Occipital lobe (tissue), 2 donors: Measurements from ENCODE around the gene C1orf21. TPM values are rescaled to one million over a fixed set of nuclear protein-coding genes. Genes with fewer than 3 reads are reported as not detected.

Experiments used
- DNase-seq: peaks from one replicate; lab custom pipeline; 2025; lab: John Stamatoyannopoulos, UW
- total RNA-seq: library from RNA; depleted of rRNA; stranded (reverse); fragments of >200 nt; gene quantifications from one replicate; pipeline ENCODE4 v1.2.3, GENCODE V29; 2014

The C1orf21 gene
- total RNA-seq, 1 donor from 2014 or later = 31.7 TPM

DNA sequence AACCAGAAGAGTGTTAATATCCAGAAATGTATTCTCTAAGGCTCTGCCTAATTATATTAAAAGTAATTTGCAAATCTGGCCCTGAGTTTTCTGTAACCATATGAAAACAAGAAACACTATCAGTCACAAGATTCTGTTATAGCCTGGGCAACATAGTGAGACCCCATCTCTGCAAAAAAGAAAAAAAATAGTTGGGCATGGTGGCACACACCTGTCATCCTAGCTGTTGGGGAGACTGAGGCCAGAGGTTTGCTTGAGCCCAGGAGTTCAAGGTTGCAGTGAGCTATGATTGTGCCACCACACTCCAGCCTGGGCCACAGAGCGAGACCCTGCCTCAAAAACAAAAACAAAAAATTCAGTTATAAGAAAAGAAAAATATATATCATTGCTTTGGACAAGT is 25.6 kb downstream of the C1orf21 start:
- DNase-seq = no peak

DNA sequence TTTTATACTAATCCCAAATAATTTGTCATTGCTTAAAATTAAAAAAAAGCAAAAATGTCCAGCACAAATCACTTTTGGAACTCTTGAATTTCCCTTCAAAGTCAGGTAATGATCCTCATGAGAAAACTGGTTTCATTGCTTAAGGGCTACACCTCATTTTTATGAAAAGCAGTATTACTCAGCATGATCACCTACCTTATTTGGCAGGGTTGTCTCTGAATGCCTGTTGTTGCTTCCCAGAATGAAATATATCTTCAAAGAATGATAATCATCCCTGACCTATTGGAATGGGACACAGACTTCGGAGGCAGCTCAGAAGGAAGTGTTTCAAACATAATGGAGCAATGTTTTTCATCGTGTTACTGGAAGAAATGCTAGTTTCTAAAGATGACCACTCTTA is 29.7 kb downstream of the C1orf21 start:
- no peak for DNase-seq

DNA sequence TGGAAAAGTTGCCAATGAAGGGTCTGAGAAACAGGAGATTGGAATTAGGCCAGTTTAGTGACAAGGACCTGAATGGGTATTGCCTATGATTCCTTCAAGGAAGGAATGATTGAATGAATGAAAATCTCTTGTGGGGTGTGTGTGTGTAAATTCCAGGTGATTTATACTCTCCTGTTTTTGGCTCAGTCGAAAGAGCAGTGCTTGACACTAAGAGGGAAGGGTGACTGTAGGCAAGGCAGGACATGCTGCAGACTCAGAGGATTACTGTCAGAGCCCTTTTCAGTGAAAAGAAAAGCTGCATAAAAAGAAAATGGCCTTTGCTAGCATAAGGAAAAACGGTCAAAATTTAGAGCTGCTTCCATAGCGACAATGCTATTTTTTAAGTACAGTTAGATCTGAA is 30.1 kb downstream of the C1orf21 start:
- DNase-seq = no peak

DNA sequence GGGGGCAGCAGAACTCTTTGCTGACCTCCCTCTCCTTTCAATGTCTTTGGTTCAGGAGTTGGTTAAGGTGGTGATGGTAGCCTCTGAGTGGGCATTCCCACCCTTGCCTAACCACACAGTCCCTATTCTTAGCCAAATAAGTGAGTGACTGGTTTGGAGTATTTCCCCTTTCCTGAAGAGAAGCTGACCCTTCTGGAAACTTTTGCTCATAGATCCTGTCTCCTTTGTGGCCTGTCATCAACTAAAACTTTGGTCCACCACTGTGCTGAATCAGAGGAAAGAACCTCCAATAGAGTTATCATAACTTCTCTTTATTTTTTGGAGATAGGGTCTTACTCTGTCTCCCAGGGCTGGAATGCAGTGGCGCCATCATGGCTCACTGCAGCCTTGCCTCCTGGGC is 31.1 kb downstream of the C1orf21 start:
- DNase-seq = no peak

DNA sequence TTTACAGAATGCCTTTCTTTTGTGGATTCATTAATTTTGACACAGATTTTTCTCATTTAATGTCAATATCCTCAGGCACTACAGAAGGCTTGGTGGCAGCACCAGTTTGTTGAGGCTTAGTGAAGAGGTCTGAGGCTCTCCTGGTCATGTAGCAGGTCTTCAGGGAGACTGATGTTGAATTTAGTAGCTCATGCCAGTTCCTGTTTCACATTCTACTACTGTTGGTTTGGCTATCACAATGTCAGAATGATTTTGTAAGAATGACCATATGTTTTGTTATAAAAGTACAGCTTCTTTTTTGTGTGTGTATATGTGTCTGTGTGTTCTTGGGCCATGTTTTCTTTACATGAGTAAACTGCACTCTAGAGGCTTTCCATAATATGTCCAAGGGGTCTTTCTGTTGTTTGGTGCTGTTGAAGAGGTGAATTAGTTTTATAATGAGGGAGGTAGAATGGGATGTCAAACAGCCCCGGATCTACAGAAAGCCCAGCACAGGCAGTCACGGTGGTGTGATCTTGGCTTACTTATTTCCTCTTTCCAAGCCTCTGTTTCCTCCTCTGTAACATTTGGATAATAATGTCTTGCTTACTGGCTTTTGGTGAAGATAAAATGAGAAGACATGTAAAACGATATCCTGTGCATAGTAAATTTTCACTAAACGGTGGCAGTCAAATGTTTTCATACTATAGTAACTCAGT is 32.0 kb downstream of the C1orf21 start:
- DNase-seq = no peak

DNA sequence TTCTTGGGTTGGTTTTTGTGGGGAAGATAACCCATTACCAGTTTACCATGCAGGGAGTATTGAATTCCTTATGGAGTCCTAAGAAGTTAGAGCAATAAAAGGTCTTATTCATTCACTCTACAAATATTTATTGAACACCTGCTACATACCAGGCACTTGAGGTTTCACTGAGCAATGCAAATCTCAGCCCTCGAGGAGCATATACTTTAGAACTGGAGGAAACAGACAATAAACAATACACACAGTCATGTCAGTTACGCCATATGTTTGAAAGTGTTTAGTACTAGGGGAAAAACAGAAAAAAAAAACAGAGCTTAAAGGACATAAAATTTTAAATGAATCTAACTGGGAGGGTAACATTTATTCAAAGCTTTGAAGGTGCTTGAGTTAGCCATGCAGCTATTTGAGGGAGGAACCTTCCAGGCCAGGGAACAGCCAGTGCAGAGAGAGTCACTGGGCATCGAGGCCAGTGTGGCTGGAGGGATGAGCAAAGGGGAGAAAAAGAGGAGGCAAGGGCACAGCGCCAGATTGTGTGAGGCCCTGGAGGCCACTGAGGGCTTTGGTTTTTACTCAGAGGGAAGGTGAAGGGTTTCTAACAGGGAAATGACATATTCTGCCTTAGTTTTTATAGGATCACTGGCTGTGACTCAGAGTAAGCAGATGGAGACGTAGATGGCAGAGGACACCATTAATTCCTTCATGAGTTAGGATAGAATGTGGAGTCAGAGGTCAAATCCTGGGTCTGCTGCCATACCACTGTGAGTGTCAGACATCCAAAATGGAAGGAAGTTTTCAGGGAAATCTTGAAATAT is 32.7 kb downstream of the C1orf21 start:
- no peak for DNase-seq

DNA sequence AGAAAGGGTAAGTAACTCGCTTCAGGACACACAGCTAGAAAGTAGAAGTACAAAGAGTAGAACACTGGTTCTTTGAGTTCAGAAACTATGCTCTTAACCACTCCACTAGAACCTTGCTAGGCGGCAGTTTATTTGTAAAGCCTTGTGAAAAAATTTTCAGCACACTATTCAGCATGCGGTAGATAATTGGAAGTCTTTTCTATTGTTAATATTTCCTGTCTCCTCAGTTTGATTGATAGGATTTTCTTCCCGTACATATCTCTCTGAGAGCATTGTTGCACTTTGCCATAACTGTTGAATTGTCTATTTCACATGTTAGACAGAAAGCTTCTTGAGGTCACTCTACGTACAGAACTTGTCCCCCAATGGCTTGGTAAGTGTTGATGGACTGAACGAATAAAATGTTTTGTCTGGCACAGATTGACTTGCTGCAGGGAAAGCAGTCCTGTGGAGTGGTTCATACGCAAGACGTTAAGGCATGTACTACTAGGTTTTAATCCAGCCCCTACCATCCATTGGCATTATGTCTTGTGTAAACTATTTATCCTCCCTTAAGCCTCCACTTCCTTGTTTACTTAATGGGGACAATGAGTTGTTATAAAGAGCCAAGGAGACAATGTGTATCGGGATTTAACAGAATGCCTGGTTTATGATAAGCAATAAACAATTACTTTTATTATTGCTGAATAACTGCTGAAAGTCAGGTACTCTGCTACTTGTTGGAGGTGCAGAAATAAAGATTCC is 35.8 kb downstream of the C1orf21 start:
- no peak for DNase-seq

DNA sequence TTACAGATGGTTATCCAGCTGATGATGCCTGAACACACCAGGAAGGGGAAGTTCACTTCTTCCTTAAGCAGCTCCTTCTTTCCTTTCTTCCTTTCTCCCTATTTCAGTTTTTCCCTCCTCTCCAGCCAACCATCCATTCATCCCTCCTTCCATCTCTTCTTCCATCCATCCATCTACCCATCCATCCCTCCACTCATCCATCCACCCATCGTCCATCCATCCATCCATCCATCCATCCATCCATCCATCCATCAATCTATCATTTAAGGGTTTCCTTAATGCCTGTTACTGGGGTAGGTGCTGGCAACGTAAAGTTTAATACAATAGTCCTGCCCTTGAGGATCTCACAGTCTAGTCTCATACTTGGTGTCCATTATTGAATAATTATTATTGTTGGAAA is 36.8 kb downstream of the C1orf21 start:
- DNase-seq = no peak

DNA sequence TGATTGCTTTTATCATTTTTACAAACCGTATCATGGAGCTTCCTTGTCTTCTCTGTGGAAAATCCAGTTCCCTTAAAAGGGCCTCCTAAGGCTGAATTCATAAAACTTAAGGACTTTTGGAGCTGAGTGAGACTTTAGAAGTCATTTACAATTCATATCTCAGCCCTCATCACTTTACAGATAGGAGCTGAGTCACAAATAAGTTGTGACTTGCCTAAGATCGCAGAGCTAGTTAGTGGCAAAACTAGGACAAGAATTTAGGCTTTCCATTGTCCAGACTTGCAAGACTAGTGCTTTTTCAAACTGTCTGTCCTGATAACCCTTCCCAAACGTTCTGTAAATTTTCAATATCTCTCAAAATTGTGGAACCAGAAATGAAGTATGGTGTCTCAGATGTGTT is 37.3 kb downstream of the C1orf21 start:
- no peak for DNase-seq

DNA sequence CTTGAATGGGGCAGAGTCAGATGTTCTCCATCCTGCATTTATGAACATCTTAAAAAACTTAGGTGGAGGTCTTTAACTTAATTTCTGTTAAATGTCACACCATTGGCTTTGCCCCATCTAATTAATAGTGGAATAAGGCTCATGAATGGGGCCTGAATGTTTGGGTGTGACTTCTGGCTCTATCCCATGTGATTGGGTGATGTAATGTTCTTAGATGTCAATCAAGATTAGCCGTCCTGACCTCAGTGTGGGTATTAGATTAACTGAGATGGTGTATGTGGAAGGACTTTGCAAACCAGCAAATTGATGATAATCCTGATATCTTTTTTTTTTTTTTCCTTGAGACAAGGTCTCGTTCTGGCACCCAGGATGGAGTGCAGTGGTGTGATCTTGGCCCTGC is 38.1 kb downstream of the C1orf21 start:
- DNase-seq = no peak

DNA sequence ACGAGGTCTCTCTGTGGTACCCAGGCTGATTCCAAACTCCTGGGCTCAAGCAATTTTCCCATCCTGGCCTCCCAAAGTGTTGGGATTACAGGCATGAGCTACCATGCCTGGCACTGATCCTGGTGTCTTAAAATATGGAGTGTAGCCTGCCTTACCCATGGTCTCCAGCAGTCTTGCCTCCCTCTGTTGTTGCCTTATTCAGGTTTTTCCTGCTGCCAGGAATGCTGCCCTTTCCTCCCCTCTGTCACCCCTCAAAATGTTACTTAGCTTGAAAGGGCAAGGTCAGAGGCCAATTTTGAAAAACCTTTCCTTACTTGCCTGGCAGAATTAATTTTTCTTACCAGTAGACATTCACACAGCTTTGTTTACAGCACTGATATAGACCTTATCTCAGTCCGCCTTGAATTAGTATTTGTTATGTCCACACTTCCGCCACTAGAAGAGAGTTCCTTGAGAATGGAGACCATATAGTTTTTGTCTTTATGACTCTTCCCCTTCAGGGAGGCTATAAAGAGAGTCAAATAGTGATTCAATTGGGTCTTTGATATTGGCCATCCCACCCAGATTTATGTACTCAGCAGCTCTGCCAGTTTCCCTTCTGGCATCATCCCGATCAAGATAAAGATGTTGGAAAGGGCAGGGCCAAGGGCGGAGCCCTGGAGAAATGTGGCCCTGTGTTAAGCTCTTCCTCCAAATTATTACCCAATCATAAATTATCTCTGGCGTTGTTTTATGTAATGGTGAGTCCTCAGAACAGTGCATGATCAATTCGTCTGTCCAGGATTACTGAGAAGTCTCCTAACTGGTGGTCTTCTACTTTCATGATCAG is 38.8 kb downstream of the C1orf21 start:
- DNase-seq = no peak

DNA sequence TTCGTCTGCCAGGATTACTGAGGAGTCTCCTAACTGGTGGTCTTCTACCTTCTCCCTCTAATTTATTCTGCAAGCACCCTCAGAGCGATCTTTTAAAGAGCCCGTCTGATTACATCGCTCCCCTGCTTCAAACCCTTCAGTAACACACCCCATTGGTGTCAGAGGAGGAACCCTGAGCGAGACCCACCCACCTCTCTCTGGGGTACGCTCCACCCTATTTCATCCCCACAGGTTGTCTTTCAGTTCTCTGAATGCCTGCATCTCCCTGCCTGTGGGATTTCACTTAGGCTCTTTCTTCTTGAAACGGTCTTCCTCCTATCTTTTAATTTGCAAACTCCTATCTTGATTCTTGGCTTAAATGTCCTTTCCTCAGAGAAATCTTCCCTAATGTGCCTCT is 39.4 kb downstream of the C1orf21 start:
- DNase-seq = no peak

DNA sequence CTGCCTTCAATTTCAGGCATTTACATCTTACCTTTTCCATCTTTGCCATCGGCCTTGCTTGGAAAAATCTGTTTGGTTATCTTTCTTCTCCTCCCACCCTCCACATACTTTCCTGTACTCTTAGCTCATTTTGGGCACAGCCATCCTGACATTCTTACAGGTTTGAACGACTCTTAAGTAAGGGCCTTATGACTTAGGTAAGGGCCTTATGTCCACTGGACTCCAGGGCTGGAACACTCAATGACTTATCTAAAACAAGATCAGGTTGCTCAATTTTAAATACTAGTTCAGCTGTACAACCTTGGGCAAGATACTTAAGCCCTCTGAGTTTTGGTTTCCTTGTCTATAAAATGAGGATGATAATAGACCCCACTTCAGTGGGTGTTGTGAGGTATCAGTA is 40.9 kb downstream of the C1orf21 start:
- no peak for DNase-seq

DNA sequence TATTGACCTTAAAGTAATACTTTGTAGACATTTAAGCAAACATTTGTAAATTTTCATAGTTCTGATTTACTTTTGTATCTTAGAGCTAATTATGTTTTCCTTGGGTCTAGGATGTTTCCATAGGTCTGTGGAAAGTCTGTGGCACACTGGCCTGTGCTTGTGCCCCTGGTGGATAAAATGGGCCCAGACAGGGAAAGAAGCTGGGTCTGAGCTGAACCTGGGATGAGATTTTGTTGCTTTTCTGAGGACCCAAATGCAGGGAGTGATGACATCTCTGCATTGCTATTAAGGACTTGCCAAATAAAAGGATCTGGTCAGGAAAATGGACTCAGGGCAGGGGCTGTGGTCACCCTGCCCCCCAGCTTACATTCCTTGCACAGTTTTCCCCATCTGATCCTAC is 41.8 kb downstream of the C1orf21 start:
- no peak for DNase-seq

DNA sequence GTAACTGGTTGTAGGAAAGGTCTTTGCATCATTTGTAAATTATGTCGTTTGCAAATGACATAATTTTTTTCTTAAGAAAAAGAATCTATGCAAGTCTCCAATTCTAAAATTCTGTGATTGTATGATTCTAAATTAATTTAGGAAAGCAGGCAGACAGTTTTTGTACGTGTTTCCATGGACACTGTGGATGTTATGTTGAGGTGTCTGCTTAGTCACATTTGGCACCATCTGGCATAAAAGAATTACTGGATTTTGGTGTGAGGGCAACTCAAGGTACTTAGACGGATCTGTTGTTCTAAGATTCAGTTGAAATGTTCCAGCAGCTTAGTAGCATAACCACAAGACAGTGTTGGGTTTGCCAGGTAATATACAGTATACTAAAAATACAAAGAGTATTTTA is 42.5 kb downstream of the C1orf21 start:
- no peak for DNase-seq

DNA sequence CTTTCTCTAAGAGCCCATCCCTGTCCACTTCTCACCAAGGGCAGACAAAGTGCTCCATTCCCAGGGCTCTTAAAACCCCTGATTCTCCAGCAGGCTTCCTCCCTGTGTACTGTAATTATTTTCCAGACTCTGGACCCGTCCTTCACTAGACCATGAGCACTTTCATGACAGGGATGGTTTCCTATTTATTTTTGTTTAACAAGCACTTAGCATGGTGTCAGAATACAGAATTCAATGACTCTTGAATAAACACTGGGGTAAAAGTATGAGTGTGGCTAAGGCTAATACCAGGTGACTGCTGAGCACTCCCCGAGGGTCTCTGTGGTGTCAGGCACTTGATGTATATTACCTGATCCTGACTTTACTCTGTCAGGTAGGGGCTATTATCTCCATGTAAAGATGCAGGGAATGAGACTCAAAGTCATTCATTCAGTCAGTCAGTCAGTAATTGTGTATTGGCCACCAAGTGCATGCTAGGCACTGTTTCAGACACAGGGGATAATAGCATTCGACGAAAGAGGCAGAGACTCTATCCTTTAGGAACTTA is 47.2 kb downstream of the C1orf21 start:
- no peak for DNase-seq

DNA sequence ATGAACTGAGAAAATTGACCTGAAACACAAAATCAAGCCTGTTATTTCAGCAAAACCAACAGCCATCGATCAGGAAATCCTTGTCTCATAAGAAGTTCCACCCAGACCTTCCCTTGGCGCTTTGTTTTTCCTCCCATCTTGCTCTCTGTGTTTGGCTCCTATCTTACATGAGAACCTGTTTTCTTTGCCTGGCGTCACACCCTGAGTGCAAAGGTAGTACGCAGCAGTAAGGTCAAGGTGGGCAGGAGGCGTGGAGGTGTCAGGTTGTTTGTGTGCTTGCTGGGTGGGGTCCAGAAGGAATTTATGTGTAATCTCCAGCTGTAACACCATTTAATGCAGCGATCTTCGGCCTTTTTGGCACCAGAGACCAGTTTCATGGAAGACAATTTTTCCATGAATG is 50.5 kb downstream of the C1orf21 start:
- DNase-seq = no peak

DNA sequence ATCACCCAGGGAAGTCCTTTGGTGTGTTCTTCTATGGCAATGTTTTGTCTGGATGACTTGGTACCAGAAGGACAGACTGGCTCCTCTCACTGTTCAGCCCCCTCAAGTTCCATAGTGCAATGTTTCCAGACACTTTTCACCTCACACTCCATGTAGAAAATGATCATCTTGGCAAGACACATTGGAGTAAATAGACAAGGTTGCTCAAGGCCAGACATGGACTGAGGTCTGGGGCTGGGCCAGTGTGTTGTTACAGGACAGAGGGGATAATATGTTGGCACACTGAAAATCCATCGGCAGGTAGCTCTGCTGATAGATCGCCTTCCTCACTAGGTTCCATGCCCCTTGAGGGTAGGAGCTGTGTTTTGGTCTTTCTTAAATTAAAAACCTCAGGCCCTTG is 51.5 kb downstream of the C1orf21 start:
- no peak for DNase-seq

DNA sequence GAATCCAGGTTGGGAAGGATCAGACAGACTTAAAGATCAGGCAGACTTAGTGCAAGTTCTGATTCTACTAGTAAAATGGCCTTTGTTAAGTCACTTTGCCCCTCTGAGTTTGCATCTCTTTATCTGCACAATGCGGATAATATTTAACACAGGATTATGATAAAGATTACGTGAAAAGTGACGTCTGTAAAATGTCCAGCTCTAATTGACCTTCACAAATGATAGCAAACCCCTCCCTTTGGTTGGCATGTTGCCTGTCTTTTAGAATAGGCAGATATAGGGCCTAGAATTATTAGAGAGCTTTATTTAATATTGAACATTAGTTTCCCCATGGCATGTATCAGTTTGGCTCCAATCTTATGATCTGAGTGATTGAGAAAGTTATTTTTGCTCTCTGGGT is 55.4 kb downstream of the C1orf21 start:
- DNase-seq = no peak

DNA sequence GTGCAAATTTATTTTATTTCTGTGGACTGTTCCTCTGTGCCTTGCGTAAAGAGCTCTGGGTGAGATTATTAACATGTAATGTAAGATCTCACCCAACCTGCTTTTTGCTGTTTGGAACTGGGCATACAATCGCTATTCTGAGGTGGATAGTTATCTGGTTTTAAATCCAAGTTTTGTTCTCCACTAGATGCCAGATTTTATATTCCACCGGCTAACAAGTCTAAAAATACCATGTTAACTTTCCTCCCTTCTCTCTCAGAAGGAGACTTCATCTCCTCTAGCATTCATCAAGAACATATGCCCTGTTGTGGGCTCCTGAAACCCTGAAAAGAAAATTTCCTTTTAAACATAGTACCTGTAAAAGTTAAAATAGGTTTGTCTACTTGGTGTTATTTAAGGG is 56.4 kb downstream of the C1orf21 start:
- no peak for DNase-seq

DNA sequence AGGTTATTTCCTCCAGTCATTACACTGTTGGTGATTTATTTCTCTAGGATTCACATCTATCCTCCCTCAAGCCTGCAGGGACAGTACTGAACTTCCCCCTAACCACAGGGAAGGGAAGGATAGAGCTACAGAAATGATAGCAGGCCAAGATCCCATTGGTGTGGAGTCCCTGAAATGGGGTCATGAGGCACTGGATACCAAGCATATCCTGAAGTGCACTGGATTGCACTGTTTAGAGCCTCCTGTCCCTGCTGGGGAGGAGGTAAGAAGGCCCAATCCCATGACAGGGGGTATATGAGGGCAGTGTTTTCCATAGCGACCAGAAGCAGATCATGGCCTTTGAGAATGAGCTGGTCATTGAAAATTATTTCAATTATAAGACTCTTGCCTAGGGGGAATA is 56.8 kb downstream of the C1orf21 start:
- DNase-seq = no peak
